ENCODE measurements around the gene RAB17. TPM values are rescaled to one million over a fixed set of nuclear protein-coding genes. Genes with fewer than 3 reads are reported as not detected.

The RAB17 gene
- polyA plus RNA-seq, 1 donor (not counting 4 experiments of a cell fraction or from before 2014, with no cell fraction given): 2.4 TPM

GRCh38 chr2:237594514-237594871 is 4.0 kb upstream of the RAB17 start:
- H3K9ac ChIP-seq (ENCODE audit: control insufficient read depth, extremely low read depth, insufficient read depth, low read length): no peak overlapping the region
- H3K79me2 ChIP-seq (ENCODE audit: control insufficient read depth, insufficient read depth, low read length): no peaks in the 10 kb centered on the region
- H3K36me3 ChIP-seq (ENCODE audit: control insufficient read depth in 2 of 2, extremely low read depth in 1 of 2, insufficient read depth in 2 of 2, low read length in 2 of 2): no peaks in the 10 kb centered on the region
- no peaks in the 10 kb centered on the region for H3K9me1 ChIP-seq (ENCODE audit: control insufficient read depth, extremely low read depth, insufficient read depth, low read length)
- H3K27ac ChIP-seq (ENCODE audit: control insufficient read depth, insufficient read depth, low read length): no peak overlapping the region
- TF ChIP-seq EZH2 (IDR thresholded peaks at IDR 0.05; ENCODE audit: low read length) (no peak), CTCF (optimal IDR thresholded peaks at IDR 0.05 in 1 of 3, IDR thresholded peaks at IDR 0.05 in 1 of 3, conservative IDR thresholded peaks at IDR 0.05 in 1 of 3; ENCODE audit: extremely low read depth in 1 of 3, insufficient read depth in 2 of 3, low read length in 3 of 3) (no peak)
- no peak overlapping the region for H3K4me2 ChIP-seq (ENCODE audit: control insufficient read depth, extremely low read depth, insufficient read depth, low read depth, low read length)
- DNase-seq (ENCODE audit: low read depth, low spot score) (no peak), FAIRE-seq (no peak)
- H3K4me1 ChIP-seq (ENCODE audit: control insufficient read depth, extremely low read depth, insufficient read depth, low read length): peaks cover 19% of the 10 kb centered on the region
- H4K20me1 ChIP-seq (ENCODE audit: control insufficient read depth, extremely low read depth, insufficient read depth, low read length): no peaks in the 10 kb centered on the region
- H3K27me3 ChIP-seq (ENCODE audit: control insufficient read depth, extremely low read depth, insufficient read depth, low read length): no peaks in the 10 kb centered on the region
- dilution Hi-C loops (cut with MboI; ENCODE audit: extremely low pct_ligation_motif_present, low sequenced_read_pairs): no loop called here
- no peak overlapping the region for H3K4me3 ChIP-seq (ENCODE audit: control insufficient read depth in 2 of 3, extremely low read depth in 1 of 3, insufficient read depth in 2 of 3, low read depth in 1 of 3, low read length in 3 of 3)
- no peak overlapping the region for H2AFZ ChIP-seq (ENCODE audit: control insufficient read depth, low read length)
- no peaks in the 10 kb centered on the region for H3K9me3 ChIP-seq (ENCODE audit: control insufficient read depth, low read depth, low read length)

GRCh38 chr2:237593596-237594320 is 3.2 kb upstream of the RAB17 start:
- H3K9me3 ChIP-seq (ENCODE audit: control insufficient read depth, low read depth, low read length): no peaks in the 10 kb centered on the region
- DNase-seq (ENCODE audit: low read depth, low spot score) (no peak), FAIRE-seq (no peak)
- no peaks in the 10 kb centered on the region for H3K36me3 ChIP-seq (ENCODE audit: control insufficient read depth in 2 of 2, extremely low read depth in 1 of 2, insufficient read depth in 2 of 2, low read length in 2 of 2)
- H3K9ac ChIP-seq (ENCODE audit: control insufficient read depth, extremely low read depth, insufficient read depth, low read length): no peak overlapping the region
- H3K79me2 ChIP-seq (ENCODE audit: control insufficient read depth, insufficient read depth, low read length): no peaks in the 10 kb centered on the region
- dilution Hi-C loops (cut with MboI; ENCODE audit: extremely low pct_ligation_motif_present, low sequenced_read_pairs): no loop called here
- H3K9me1 ChIP-seq (ENCODE audit: control insufficient read depth, extremely low read depth, insufficient read depth, low read length): no peaks in the 10 kb centered on the region
- no peak for TF ChIP-seq CTCF (optimal IDR thresholded peaks at IDR 0.05 in 1 of 3, IDR thresholded peaks at IDR 0.05 in 1 of 3, conservative IDR thresholded peaks at IDR 0.05 in 1 of 3; ENCODE audit: extremely low read depth in 1 of 3, insufficient read depth in 2 of 3, low read length in 3 of 3)
- TF ChIP-seq EZH2 (IDR thresholded peaks at IDR 0.05; ENCODE audit: low read length): no peak
- H3K4me2 ChIP-seq (ENCODE audit: control insufficient read depth, extremely low read depth, insufficient read depth, low read depth, low read length): no peak overlapping the region
- no peaks in the 10 kb centered on the region for H3K27me3 ChIP-seq (ENCODE audit: control insufficient read depth, extremely low read depth, insufficient read depth, low read length)
- no peak overlapping the region for H3K27ac ChIP-seq (ENCODE audit: control insufficient read depth, insufficient read depth, low read length)
- no peak overlapping the region for H3K4me3 ChIP-seq (ENCODE audit: control insufficient read depth in 2 of 3, extremely low read depth in 1 of 3, insufficient read depth in 2 of 3, low read depth in 1 of 3, low read length in 3 of 3)
- peaks cover 19% of the 10 kb centered on the region for H3K4me1 ChIP-seq (ENCODE audit: control insufficient read depth, extremely low read depth, insufficient read depth, low read length)
- no peaks in the 10 kb centered on the region for H4K20me1 ChIP-seq (ENCODE audit: control insufficient read depth, extremely low read depth, insufficient read depth, low read length)
- no peak overlapping the region for H2AFZ ChIP-seq (ENCODE audit: control insufficient read depth, low read length)

Data from keratinocyte (primary cell).